HepG2 (cell line): ENCODE measurements around the gene FAM124A. TPM values are rescaled to one million over a fixed set of nuclear protein-coding genes. Genes with fewer than 3 reads are reported as not detected.

ENCODE experiments used
- ATAC-seq: fragments of 200-7000 bp; cut with Tn5 transposase; 3 replicates; pipeline ENCODE4 v1.9.1; 2020; ENCODE audit warnings: mild to moderate bottlenecking, moderate library complexity
- BruUV-seq: library from RNA; stranded (reverse); fragments of 400-500 nt; replicated peaks from 2 replicates; lab custom pipeline; 2021; lab: Mats Ljungman, UMichigan
- CTCF ChIA-PET: fragments of 300-600 bp; formaldehyde crosslinking; extraction: SDS; loops from one replicate; lab custom pipeline; 2021; ENCODE audit warnings: low total read pairs, inconsistent platforms, low intra/inter-chr PET ratio; lab: Yijun Ruan, JAX
- POLR2A ChIA-PET: fragments of 350-600 bp; sonication (Branson Sonifier 250); formaldehyde crosslinking; loops from one replicate; lab custom pipeline; 2020; ENCODE audit warnings: antibody characterized with exemption, inconsistent platforms; lab: Yijun Ruan, JAX
- DNase-seq: peaks from one replicate; pipeline ENCODE4 v3.0.0-alpha.2; 2015; ENCODE audit warnings: low spot score
- FAIRE-seq: peaks from 3 replicates; lab custom pipeline; 2011; peaks lifted over from hg19 to GRCh38; lab: Jason Lieb, UNC
- H2AFZ ChIP-seq: one replicate; pipeline ENCODE4 v1.6.1; 2011; ENCODE audit warnings: low read length, inconsistent platforms
- H3K27ac ChIP-seq: fragments of 300-600 bp; 3 replicates; pipeline ENCODE4 v1.8.0; 2011; ENCODE audit warnings: mixed run types, mild to moderate bottlenecking, mixed read lengths, low read length, inconsistent platforms; ENCODE audit not compliant: insufficient read depth; ENCODE audit errors: extremely low read length
- H3K27me3 ChIP-seq, 2 experiments: fragments of 200-600 bp in 1 of 2; 2 replicates in 1 of 2; 3 replicates in 1 of 2; pipeline versions ENCODE4 v1.6.0 to v1.8.0; 2011; ENCODE audit warnings: low read length in 2 of 2, mild to moderate bottlenecking in 2 of 2, moderate library complexity in 2 of 2, inconsistent platforms in 1 of 2; ENCODE audit not compliant: insufficient read depth in 2 of 2, control insufficient read depth in 1 of 2
- H3K36me3 ChIP-seq, 2 experiments: fragments of 200-600 bp in 1 of 2; replicated peaks in 1 of 2; 2 replicates in 1 of 2; 3 replicates in 1 of 2; pipeline versions ENCODE4 v1.5.1 to v1.8.0; 2011; ENCODE audit warnings: low read length in 2 of 2, inconsistent platforms in 1 of 2; ENCODE audit not compliant: insufficient read depth in 2 of 2, control insufficient read depth in 1 of 2
- H3K4me1 ChIP-seq: 2 replicates; pipeline ENCODE4 v1.5.1; 2012; ENCODE audit warnings: low read length, inconsistent platforms; ENCODE audit not compliant: insufficient read depth
- H3K4me2 ChIP-seq: 2 replicates; pipeline ENCODE4 v1.6.0; 2011; ENCODE audit warnings: low read depth, low read length, inconsistent platforms
- H3K4me3 ChIP-seq, 3 experiments: fragments of 200-600 bp in 1 of 3; sonication (generic), shearing (Covaris generic) in 1 of 3; replicated peaks in 1 of 3; 2 replicates each; pipeline ENCODE4 v1.5.1; 2011 to 2016; ENCODE audit warnings: low read length in 3 of 3, inconsistent platforms in 2 of 3, low read depth in 2 of 3, mild to moderate bottlenecking in 2 of 3, control low read depth in 1 of 3, mixed read lengths in 1 of 3; ENCODE audit not compliant: insufficient read depth in 1 of 3
- H3K79me2 ChIP-seq: one replicate; pipeline ENCODE4 v1.6.1; 2011; ENCODE audit warnings: low read length, inconsistent platforms; ENCODE audit not compliant: insufficient read depth
- H3K9ac ChIP-seq: 2 replicates; pipeline ENCODE4 v1.6.0; 2011; ENCODE audit warnings: mild to moderate bottlenecking, low read depth, low read length, inconsistent platforms; ENCODE audit not compliant: insufficient read depth
- H3K9me3 ChIP-seq: 2 replicates; pipeline ENCODE4 v1.5.1; 2012; ENCODE audit warnings: mild to moderate bottlenecking, low read length
- H4K20me1 ChIP-seq: 2 replicates; pipeline ENCODE4 v1.6.0; 2011; ENCODE audit warnings: inconsistent platforms, mild to moderate bottlenecking, low read length, moderate library complexity; ENCODE audit not compliant: insufficient read depth
- AKAP8 ChIP-seq: sonication (generic); formaldehyde crosslinking; IDR thresholded peaks from 2 replicates; pipeline ENCODE4 v1.5.1; 2020; ENCODE audit warnings: mild to moderate bottlenecking, missing genetic modification reagents
- ARNTL ChIP-seq: sonication (generic); formaldehyde crosslinking; IDR thresholded peaks from 2 replicates; pipeline ENCODE4 v1.4.0; 2020; ENCODE audit warnings: mild to moderate bottlenecking, missing genetic modification reagents
- FOXP1 ChIP-seq, 2 experiments: fragments of 450-650 bp in 1 of 2; IDR thresholded peaks; 2 replicates each; pipeline ENCODE4 v1.6.1; 2017 to 2018; ENCODE audit warnings: antibody characterized with exemption in 1 of 2
- MIXL1 ChIP-seq: IDR thresholded peaks from 2 replicates; pipeline ENCODE4 v1.6.1; 2016
- RAD21 ChIP-seq: fragments of 450-650 bp; formaldehyde crosslinking; IDR thresholded peaks from 2 replicates; pipeline ENCODE4 v1.5.0; 2020; ENCODE audit warnings: mild to moderate bottlenecking
- RFX3 ChIP-seq: IDR thresholded peaks from 2 replicates; pipeline ENCODE4 v1.6.1; 2016; ENCODE audit warnings: missing biosample characterization, missing genetic modification reagents
- SP4 ChIP-seq: sonication (generic); formaldehyde crosslinking; IDR thresholded peaks from 2 replicates; pipeline ENCODE4 v1.8.1; 2023; ENCODE audit warnings: mild to moderate bottlenecking, missing genetic modification reagents
- SRY ChIP-seq: sonication (generic); formaldehyde crosslinking; IDR thresholded peaks from 2 replicates; pipeline ENCODE4 v1.8.0; 2022; ENCODE audit warnings: mild to moderate bottlenecking, missing genetic modification reagents
- TBX3 ChIP-seq: fragments of 450-650 bp; IDR thresholded peaks from 2 replicates; pipeline ENCODE4 v1.6.1; 2017; ENCODE audit warnings: antibody characterized with exemption, mild to moderate bottlenecking, inconsistent platforms, borderline replicate concordance
- ZMYM4 ChIP-seq: sonication (generic); formaldehyde crosslinking; IDR thresholded peaks from 2 replicates; pipeline ENCODE4 v1.8.1; 2023; ENCODE audit warnings: mild to moderate bottlenecking, missing genetic modification reagents
- ZNF234 ChIP-seq: sonication (generic); formaldehyde crosslinking; conservative IDR thresholded peaks from 2 replicates; pipeline ENCODE4 v1.5.1; 2020; ENCODE audit warnings: mild to moderate bottlenecking, missing genetic modification reagents
- ZNF775 ChIP-seq: sonication (generic); formaldehyde crosslinking; IDR thresholded peaks from 2 replicates; pipeline ENCODE4 v1.4.0; 2020; ENCODE audit warnings: missing genetic modification reagents, mild to moderate bottlenecking, moderate library complexity, borderline replicate concordance
- ZNF781 ChIP-seq: sonication (generic); formaldehyde crosslinking; IDR thresholded peaks from 2 replicates; pipeline ENCODE4 v1.5.1; 2020; ENCODE audit warnings: borderline replicate concordance, mild to moderate bottlenecking, missing genetic modification reagents; ENCODE audit errors: not compliant biosample characterization
- WGBS: methylation state at CpG from one replicate; pipeline ENCODE4 v1.1.6; 2017; ENCODE audit warnings: low lambda C conversion rate; 5-methylcytosine and 5-hydroxymethylcytosine counted together
- in situ Hi-C: cut with HindIII; loops from 2 replicates; pipeline ENCODE4 v1.10.0; 2017; ENCODE audit warnings: low pct_unique_long_range_greater_than_20kb; ENCODE audit not compliant: extremely low pct_ligation_motif_present
- intact Hi-C: fragments of 100-400 bp; cut with micrococcal nuclease; formaldehyde crosslinking; loops from one replicate; pipeline ENCODE4 v1.10.0; 2022; ENCODE audit not compliant: unreplicated experiment
- polyA plus RNA-seq, 8 experiments: library from polyadenylated mRNA; depleted of rRNA in 3 of 8; stranded (reverse) in 7 of 8; unstranded in 1 of 8; fragments of >200 nt; fragmentation: Illumina TruSeq in 4 of 8; extraction: Trizol in 4 of 8; gene quantifications; 2 replicates each; pipeline versions ENCODE4 v1.2.1 to v1.2.3, GENCODE V29; 2011 to 2016; ENCODE audit warnings: low read depth in 4 of 8, missing spikeins in 1 of 8, mixed read lengths in 1 of 8; ENCODE audit not compliant: insufficient read depth in 1 of 8
- total RNA-seq, 5 experiments: library from RNA; depleted of rRNA; stranded (reverse); fragments of >200 nt; fragmentation: Illumina TruSeq; extraction: Trizol; gene quantifications; 2 replicates each; pipeline ENCODE4 v1.2.3, GENCODE V29; 2016; ENCODE audit warnings: low read depth in 1 of 5
- TF ChIP-seq, protein P1 (sequence below): sonication (generic); formaldehyde crosslinking; IDR thresholded peaks from 2 replicates; pipeline ENCODE4 v1.4.0; 2020; ENCODE audit warnings: missing genetic modification reagents
- TF ChIP-seq, protein P2 (sequence below): IDR thresholded peaks from 2 replicates; pipeline ENCODE4 v1.6.1; 2016; ENCODE audit warnings: low read depth, borderline replicate concordance

The FAM124A gene
- total and polyA plus RNA-seq, 2 of the 13 experiments (the other 11 are each of a cell fraction or from before 2014, with no cell fraction given) = not detected

DNA sequence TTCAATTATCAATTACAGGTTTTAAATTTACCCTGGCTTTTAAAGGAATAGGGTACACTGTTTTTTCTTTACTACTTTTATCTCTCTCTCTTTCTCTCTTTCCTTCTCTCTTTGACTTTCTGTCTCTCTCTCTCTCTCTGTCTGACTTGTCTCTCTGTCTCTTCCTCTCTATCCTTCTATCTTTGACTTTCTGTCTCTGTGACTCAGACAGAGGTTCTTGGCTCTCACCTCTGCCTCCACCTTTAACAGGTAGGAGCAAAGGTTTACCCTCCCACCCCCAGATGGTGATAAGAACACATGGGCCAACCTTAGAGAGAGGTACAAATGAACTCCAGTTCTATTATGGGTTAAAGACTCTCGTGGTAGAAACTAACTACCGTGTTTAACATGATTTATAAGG lies 20.3 kb upstream of the FAM124A start:
- DNase-seq (no peak), ATAC-seq (no peak), FAIRE-seq (no peak)
- in situ Hi-C loops (no loop called here), intact Hi-C loops (no loop called here)
- POLR2A ChIA-PET = no interaction called here
- Histone ChIP-seq H3K27me3 (peaks cover 3 to 9% of the 10 kb centered on the region in 2 experiments; a peak in 2 of 5 replicates), H3K79me2 (no peaks in the 10 kb centered on the region), H3K4me2 (no peak overlapping the region), H3K4me1 (no peaks in the 10 kb centered on the region), H2AFZ (no peak overlapping the region), H3K4me3 (no peak overlapping the region), H3K36me3 (no peaks in the 10 kb centered on the region), H3K9ac (no peak overlapping the region), H4K20me1 (no peaks in the 10 kb centered on the region), H3K27ac (no peak overlapping the region), H3K9me3 (no peaks in the 10 kb centered on the region)
- WGBS = 0% methylated on average over 2 of the region's 2 CpGs
- TF ChIP-seq ARNTL = no peak
- BruUV-seq = no TSS peak
- CTCF ChIA-PET = no interaction called here

DNA sequence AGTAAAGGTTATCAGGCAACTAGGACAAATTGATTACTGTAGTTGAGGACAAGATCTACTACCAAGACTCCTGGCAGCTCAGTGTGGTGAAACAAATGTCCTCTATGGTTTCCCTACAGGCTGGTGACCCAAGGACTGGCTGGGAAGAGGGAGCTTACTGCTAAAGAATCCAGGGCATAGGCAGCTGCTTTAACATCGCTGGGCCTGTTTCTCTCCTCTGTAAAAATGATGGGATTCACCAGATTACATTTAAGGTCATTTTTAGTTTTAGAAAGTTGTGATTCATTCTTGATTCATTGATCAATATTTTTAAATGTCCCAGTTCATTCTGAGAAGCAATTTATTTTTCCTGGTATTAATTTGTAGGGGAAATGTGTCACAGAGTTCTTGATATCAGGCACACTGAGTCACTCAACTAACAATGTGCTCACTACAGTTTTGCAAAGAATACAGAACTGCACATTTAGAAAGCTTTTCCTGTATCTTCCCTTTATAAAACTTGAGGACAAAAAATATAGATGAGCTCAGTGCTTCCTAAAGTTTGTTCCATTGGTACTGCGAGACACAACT lies 19.6 kb upstream of the FAM124A start:
- Histone ChIP-seq H3K4me1 (no peaks in the 10 kb centered on the region), H3K79me2 (no peaks in the 10 kb centered on the region), H3K27ac (no peak overlapping the region), H3K9ac (no peak overlapping the region), H4K20me1 (no peaks in the 10 kb centered on the region), H2AFZ (no peak overlapping the region), H3K9me3 (no peaks in the 10 kb centered on the region), H3K27me3 (peaks cover 3 to 8% of the 10 kb centered on the region in 2 experiments; a peak in 2 of 5 replicates), H3K4me2 (no peak overlapping the region), H3K36me3 (no peaks in the 10 kb centered on the region), H3K4me3 (no peak overlapping the region)
- ChIA-PET CTCF (no interaction called here), POLR2A (no interaction called here)
- no TSS peak for BruUV-seq
- in situ Hi-C loops (no loop called here), intact Hi-C loops (no loop called here)
- ATAC-seq = no peak
- FAIRE-seq = no peak
- DNase-seq = no peak
- 10% methylated on average over 2 of the region's 2 CpGs for WGBS
- TF ChIP-seq RFX3 (CRISPR knock-in tag) (no peak), SRY (CRISPR knock-in tag) (no peak), MIXL1 (CRISPR knock-in tag) (no peak), ZMYM4 (CRISPR knock-in tag) (no peak), RAD21 (CRISPR knock-in tag) (no peak), ZNF775 (CRISPR knock-in tag) (no peak), AKAP8 (CRISPR knock-in tag) (no peak), FOXP1 (IDR thresholded peaks at IDR 0.05) (no peak), FOXP1 (CRISPR knock-in tag; IDR thresholded peaks at IDR 0.05) (no peak), ZNF781 (CRISPR knock-in tag) (no peak), TBX3 (no peak), ZNF234 (CRISPR knock-in tag) (no peak), SP4 (CRISPR knock-in tag) (no peak)
- TF ChIP-seq, protein P1, sequence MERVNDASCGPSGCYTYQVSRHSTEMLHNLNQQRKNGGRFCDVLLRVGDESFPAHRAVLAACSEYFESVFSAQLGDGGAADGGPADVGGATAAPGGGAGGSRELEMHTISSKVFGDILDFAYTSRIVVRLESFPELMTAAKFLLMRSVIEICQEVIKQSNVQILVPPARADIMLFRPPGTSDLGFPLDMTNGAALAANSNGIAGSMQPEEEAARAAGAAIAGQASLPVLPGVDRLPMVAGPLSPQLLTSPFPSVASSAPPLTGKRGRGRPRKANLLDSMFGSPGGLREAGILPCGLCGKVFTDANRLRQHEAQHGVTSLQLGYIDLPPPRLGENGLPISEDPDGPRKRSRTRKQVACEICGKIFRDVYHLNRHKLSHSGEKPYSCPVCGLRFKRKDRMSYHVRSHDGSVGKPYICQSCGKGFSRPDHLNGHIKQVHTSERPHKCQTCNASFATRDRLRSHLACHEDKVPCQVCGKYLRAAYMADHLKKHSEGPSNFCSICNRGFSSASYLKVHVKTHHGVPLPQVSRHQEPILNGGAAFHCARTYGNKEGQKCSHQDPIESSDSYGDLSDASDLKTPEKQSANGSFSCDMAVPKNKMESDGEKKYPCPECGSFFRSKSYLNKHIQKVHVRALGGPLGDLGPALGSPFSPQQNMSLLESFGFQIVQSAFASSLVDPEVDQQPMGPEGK (CRISPR knock-in tag) = no peak
- TF ChIP-seq, protein P2, sequence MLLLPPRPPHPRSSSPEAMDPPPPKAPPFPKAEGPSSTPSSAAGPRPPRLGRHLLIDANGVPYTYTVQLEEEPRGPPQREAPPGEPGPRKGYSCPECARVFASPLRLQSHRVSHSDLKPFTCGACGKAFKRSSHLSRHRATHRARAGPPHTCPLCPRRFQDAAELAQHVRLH = no peak
